ENCODE data around the gene INS. TPM values are rescaled to one million over a fixed set of nuclear protein-coding genes. Genes with fewer than 3 reads are reported as not detected.

INS gene
- total and polyA plus RNA-seq, 2 of the 8 experiments (the other 6 are each of a cell fraction or from before 2014, with no cell fraction given): not detected

DNA sequence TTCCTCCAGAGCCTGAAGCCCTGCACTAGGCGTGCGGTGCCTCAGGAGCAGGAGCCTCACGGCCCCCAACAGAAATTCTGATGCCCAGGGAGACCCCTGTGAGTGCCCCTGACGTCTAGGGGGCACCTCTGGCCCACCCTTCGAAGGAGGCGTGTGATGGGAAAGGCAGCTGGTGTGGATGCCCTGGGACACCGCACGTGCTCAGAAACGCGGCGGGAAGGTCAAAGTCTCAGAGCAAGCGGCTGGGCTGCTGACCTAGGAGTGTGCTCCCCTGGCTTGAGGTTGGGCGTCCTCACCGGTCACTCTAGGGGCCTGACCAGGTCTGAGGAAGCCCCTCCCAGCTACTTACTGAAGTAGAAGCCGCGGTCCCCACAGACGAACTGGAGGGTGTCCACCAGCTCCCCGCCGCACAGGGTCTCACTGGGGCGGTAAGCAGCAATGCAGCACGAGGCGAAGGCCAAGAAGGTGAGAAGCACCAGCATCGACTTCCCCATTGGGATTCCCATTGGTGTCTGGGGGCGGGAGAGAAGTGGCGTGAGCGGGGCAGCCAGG lies 25.9 kb downstream of the INS start:
- CTCF ChIA-PET (ENCODE audit: partially characterized antibody): interaction anchor here (5.2 to 12.3 kb wide), 2 partner anchors 16 to 97 kb away, joined by 38 to 170 read pairs; no protein-coding TSS in a partner anchor

More for the DNA sequence above, 25.9 kb downstream of the INS start:
- Histone ChIP-seq H3K23me2 (ENCODE audit: low read depth, low read length) (peaks cover 15% of the 10 kb centered on the region; the same call in 1 of the 2 replicates), H3K9ac (replicated peaks in 1 of 4; ENCODE audit: extremely low read depth in 1 of 4, low read depth in 3 of 4, low read length in 3 of 4) (no peak overlapping the region), H3K27me3 (replicated peaks in 1 of 4; ENCODE audit: control insufficient read depth in 3 of 4, extremely low read depth in 1 of 4, insufficient read depth in 3 of 4, low read length in 3 of 4) (peaks cover 30 to 67% (median 53%) of the 10 kb centered on the region in 4 experiments), H3K79me2 (ENCODE audit: control insufficient read depth in 1 of 2, insufficient read depth in 2 of 2, low read length in 2 of 2) (no peaks in the 10 kb centered on the region), H4K8ac (ENCODE audit: extremely low read depth, insufficient read depth, low read length) (no peak overlapping the region), H4K91ac (replicated peaks; ENCODE audit: insufficient read length, low read length) (no peak overlapping the region), H2AK5ac (ENCODE audit: low read depth, low read length) (no peak overlapping the region), H3K79me1 (ENCODE audit: low read depth, low read length) (no peaks in the 10 kb centered on the region), H2BK12ac (ENCODE audit: low read depth, low read length) (no peak overlapping the region), H2BK20ac (ENCODE audit: low read length) (no peak overlapping the region), H3K27ac (ENCODE audit: low read depth, low read length) (no peak overlapping the region), H2AFZ (ENCODE audit: low read length) (no peak overlapping the region), H4K5ac (ENCODE audit: insufficient read length, low read depth, low read length) (no peak overlapping the region), H3K4me1 (replicated peaks in 1 of 4; ENCODE audit: control insufficient read depth in 3 of 4, insufficient read depth in 4 of 4, low read length in 3 of 4) (peaks cover 0 to 11% (median 3%) of the 10 kb centered on the region in 4 experiments; a peak in 6 of 7 replicates), H3K36me3 (ENCODE audit: control insufficient read depth in 2 of 4, insufficient read depth in 4 of 4, low read length in 3 of 4) (no peaks in the 10 kb centered on the region; a peak in 1 of 8 replicates), H3K4me2 (ENCODE audit: insufficient read depth in 1 of 2, low read depth in 2 of 2, low read length in 2 of 2) (no peak overlapping the region), H3K56ac (replicated peaks; ENCODE audit: insufficient read length, low read depth, low read length) (no peak overlapping the region), H2BK5ac (ENCODE audit: low read depth, low read length) (no peak overlapping the region), H3K18ac (ENCODE audit: extremely low read depth, low read length) (no peak overlapping the region), H3K9me3 (ENCODE audit: insufficient read depth in 2 of 2, low read depth in 1 of 2, low read length in 1 of 2) (no peaks in the 10 kb centered on the region; a peak in 1 of 4 replicates), H4K20me1 (replicated peaks in 1 of 2; ENCODE audit: control insufficient read depth in 1 of 2, insufficient read depth in 2 of 2, low read length in 2 of 2) (peaks cover 1 to 9% of the 10 kb centered on the region in 2 experiments), H3K14ac (ENCODE audit: insufficient read length) (no peak overlapping the region), H3K23ac (ENCODE audit: insufficient read length) (no peak overlapping the region), H2BK120ac (replicated peaks; ENCODE audit: low read depth, low read length) (no peak overlapping the region), H3K4me3 (ENCODE audit: extremely low read depth in 1 of 4, insufficient read depth in 2 of 4, low read depth in 3 of 4, low read length in 4 of 4) (no peak overlapping the region), H3K4ac (replicated peaks; ENCODE audit: insufficient read length, low read depth, low read length) (no peak overlapping the region), H2BK15ac (ENCODE audit: low read length) (no peak overlapping the region)
- TF ChIP-seq, protein P1, sequence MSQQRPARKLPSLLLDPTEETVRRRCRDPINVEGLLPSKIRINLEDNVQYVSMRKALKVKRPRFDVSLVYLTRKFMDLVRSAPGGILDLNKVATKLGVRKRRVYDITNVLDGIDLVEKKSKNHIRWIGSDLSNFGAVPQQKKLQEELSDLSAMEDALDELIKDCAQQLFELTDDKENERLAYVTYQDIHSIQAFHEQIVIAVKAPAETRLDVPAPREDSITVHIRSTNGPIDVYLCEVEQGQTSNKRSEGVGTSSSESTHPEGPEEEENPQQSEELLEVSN (IDR thresholded peaks at IDR 0.05): peak; percentile 62
- TF ChIP-seq KDM4A (IDR thresholded peaks at IDR 0.05; ENCODE audit: low read depth, low read length, severe bottlenecking): no peak
- no peak for DNase-seq (ENCODE audit: low read depth in 1 of 2, low spot score in 2 of 2)
- POLR2A ChIA-PET (ENCODE audit: partially characterized antibody): no interaction called here
- WGBS, 2 experiments (ENCODE audit: extremely low coverage in 1 of 2, insufficient coverage in 1 of 2, insufficient read length in 1 of 2, insufficient replicate concordance in 2 of 2, low coverage in 1 of 2, low lambda C conversion rate in 2 of 2, missing lambda C conversion rate in 1 of 2): 89% methylated on average over 26 of the region's 26 CpGs; no CpG with 5 or more reads in 1 of the 2 experiments
- FAIRE-seq: no peak

Measured in H1 (cell line).